Subcutaneous adipose tissue (tissue), 4 donors: ENCODE data around the gene IRF5. TPM values are rescaled to one million over a fixed set of nuclear protein-coding genes. Genes with fewer than 3 reads are reported as not detected.

ENCODE experiments used
- small RNA-seq: library from RNA; depleted of rRNA; stranded (forward); fragments of <200 nt; gene quantifications from one replicate; pipeline ENCODE3, GENCODE V24; 2016
- total RNA-seq, 4 donors: library from RNA; depleted of rRNA; stranded (reverse); fragments of >200 nt; gene quantifications; one replicate each; pipeline ENCODE4 v1.1.0, GENCODE V29; 2016
- TF ChIP-seq, protein P1 (sequence below): fragments of 450-650 bp; IDR thresholded peaks from one replicate; pipeline ENCODE4 v1.5.1; 2016; ENCODE audit warnings: low read depth, mild to moderate bottlenecking, control low read depth, antibody characterized with exemption, moderate library complexity

IRF5 gene
- total RNA-seq, 4 donors from 2014 or later, result 12.7 to 32.6 (median 18.9) TPM

DNA sequence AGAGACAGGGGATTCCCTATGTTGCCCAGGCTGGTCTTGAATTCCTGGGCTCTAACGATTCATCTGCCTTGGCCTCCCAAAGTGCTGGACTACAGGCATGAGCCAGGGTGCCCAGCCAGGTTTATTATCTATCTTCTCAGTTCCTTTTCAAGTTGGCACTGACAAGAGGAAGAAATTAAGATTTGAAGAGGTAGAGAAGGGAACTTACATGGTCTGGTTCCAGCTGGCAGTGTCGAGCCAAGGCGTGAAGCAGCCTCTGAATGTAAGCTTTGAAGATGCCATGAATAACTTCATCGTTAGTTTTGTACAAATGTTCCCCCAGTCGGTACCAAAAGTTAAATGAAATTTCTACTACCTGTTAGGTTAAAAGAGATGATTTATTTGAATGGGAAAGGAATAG, 59.5 kb downstream of the IRF5 start:
- TF ChIP-seq, protein P1, sequence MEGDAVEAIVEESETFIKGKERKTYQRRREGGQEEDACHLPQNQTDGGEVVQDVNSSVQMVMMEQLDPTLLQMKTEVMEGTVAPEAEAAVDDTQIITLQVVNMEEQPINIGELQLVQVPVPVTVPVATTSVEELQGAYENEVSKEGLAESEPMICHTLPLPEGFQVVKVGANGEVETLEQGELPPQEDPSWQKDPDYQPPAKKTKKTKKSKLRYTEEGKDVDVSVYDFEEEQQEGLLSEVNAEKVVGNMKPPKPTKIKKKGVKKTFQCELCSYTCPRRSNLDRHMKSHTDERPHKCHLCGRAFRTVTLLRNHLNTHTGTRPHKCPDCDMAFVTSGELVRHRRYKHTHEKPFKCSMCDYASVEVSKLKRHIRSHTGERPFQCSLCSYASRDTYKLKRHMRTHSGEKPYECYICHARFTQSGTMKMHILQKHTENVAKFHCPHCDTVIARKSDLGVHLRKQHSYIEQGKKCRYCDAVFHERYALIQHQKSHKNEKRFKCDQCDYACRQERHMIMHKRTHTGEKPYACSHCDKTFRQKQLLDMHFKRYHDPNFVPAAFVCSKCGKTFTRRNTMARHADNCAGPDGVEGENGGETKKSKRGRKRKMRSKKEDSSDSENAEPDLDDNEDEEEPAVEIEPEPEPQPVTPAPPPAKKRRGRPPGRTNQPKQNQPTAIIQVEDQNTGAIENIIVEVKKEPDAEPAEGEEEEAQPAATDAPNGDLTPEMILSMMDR, result no peak

Small RNA genes within 50 kb of the gene (small RNA-seq; reads per million reads assigned to genes)
- gene RN7SL306P, result not detected

Other genes with a start within 250 kb of the IRF5 start
- 100 to 1,000 TPM in 3 of 4 donors, 10 to 100 TPM in 1; 73.7 to 200 (median 143) TPM for gene CALU, start 198.6 kb upstream of the IRF5 start, total RNA-seq
- not detected for gene OPN1SW, start 162.1 kb upstream of the IRF5 start, total RNA-seq
- gene CCDC136, start 146.0 kb upstream of the IRF5 start, total RNA-seq, result 1 to 10 TPM; 2.6 to 6.6 (median 3.1) TPM
- gene FLNC, start 107.5 kb upstream of the IRF5 start, total RNA-seq, result 10 to 100 TPM in 1 of 4 donors, 1 to 10 TPM in 3; 3.3 to 10.3 (median 4.8) TPM
- gene ATP6V1F, start 75.1 kb upstream of the IRF5 start, total RNA-seq, result 100 to 1,000 TPM in 3 of 4 donors, 10 to 100 TPM in 1; 72.3 to 240 (median 123) TPM
- gene KCP, start 27.2 kb upstream of the IRF5 start, total RNA-seq, result 1 to 10 TPM in 2 of 4 donors, under 1 TPM in 2; 0.16 to 2.3 (median 1.1) TPM
- 10 to 100 TPM; 34.2 to 38.6 (median 38.5) TPM for gene TNPO3, start 117.2 kb downstream of the IRF5 start, total RNA-seq
- 10 to 100 TPM in 1 of 4 donors, 1 to 10 TPM in 3; 2.4 to 12.1 (median 6.0) TPM for gene TSPAN33, start 206.8 kb downstream of the IRF5 start, total RNA-seq